ENCODE results near the gene APOA1.

Gene APOA1

GRCh38 chr11:116866804-116867455, 29.5 kb upstream of the APOA1 start:
- no peak for TF ChIP-seq GATA3 (IDR thresholded peaks at IDR 0.05; ENCODE audit: low read depth, low read length)
- no peak for TF ChIP-seq GATA2 (IDR thresholded peaks at IDR 0.05; ENCODE audit: low read depth, low read length)

GRCh38 chr11:116865696-116866095, 28.3 kb upstream of the APOA1 start:
- TF ChIP-seq GATA2 (IDR thresholded peaks at IDR 0.05; ENCODE audit: low read depth, low read length): no peak
- no peak for TF ChIP-seq GATA3 (IDR thresholded peaks at IDR 0.05; ENCODE audit: low read depth, low read length)

GRCh38 chr11:116864531-116864930, 27.1 kb upstream of the APOA1 start:
- no peak for TF ChIP-seq GATA3 (IDR thresholded peaks at IDR 0.05; ENCODE audit: low read depth, low read length)
- no peak for TF ChIP-seq GATA2 (IDR thresholded peaks at IDR 0.05; ENCODE audit: low read depth, low read length)

- no peak for TF ChIP-seq GATA2 (IDR thresholded peaks at IDR 0.05; ENCODE audit: low read depth, low read length)
- no peak for TF ChIP-seq GATA3 (IDR thresholded peaks at IDR 0.05; ENCODE audit: low read depth, low read length)
Measured at GRCh38 chr11:116862951-116863350, 25.5 kb upstream of the APOA1 start.

GRCh38 chr11:116862185-116862584, 24.8 kb upstream of the APOA1 start:
- TF ChIP-seq GATA3 (IDR thresholded peaks at IDR 0.05; ENCODE audit: low read depth, low read length) (no peak), GATA2 (IDR thresholded peaks at IDR 0.05; ENCODE audit: low read depth, low read length) (peak; percentile 67)

- TF ChIP-seq GATA2 (IDR thresholded peaks at IDR 0.05; ENCODE audit: low read depth, low read length): no peak
- no peak for TF ChIP-seq GATA3 (IDR thresholded peaks at IDR 0.05; ENCODE audit: low read depth, low read length)
Measured at GRCh38 chr11:116861539-116861938, 24.1 kb upstream of the APOA1 start.

GRCh38 chr11:116860303-116860702, 22.9 kb upstream of the APOA1 start:
- no peak for TF ChIP-seq GATA3 (IDR thresholded peaks at IDR 0.05; ENCODE audit: low read depth, low read length)
- no peak for TF ChIP-seq GATA2 (IDR thresholded peaks at IDR 0.05; ENCODE audit: low read depth, low read length)

- TF ChIP-seq GATA2 (IDR thresholded peaks at IDR 0.05; ENCODE audit: low read depth, low read length) (no peak), GATA3 (IDR thresholded peaks at IDR 0.05; ENCODE audit: low read depth, low read length) (no peak)
Measured at GRCh38 chr11:116859175-116859574, 21.8 kb upstream of the APOA1 start.

- TF ChIP-seq GATA3 (IDR thresholded peaks at IDR 0.05; ENCODE audit: low read depth, low read length) (peak; percentile 82), GATA2 (IDR thresholded peaks at IDR 0.05; ENCODE audit: low read depth, low read length) (peak; percentile 98)
Measured at GRCh38 chr11:116857936-116858335, 20.5 kb upstream of the APOA1 start.

- TF ChIP-seq GATA3 (IDR thresholded peaks at IDR 0.05; ENCODE audit: low read depth, low read length) (no peak), GATA2 (IDR thresholded peaks at IDR 0.05; ENCODE audit: low read depth, low read length) (no peak)
Measured at GRCh38 chr11:116857316-116857715, 19.9 kb upstream of the APOA1 start.

GRCh38 chr11:116856423-116856822, 19.0 kb upstream of the APOA1 start:
- no peak for TF ChIP-seq GATA3 (IDR thresholded peaks at IDR 0.05; ENCODE audit: low read depth, low read length)
- TF ChIP-seq GATA2 (IDR thresholded peaks at IDR 0.05; ENCODE audit: low read depth, low read length): no peak

- TF ChIP-seq GATA2 (IDR thresholded peaks at IDR 0.05; ENCODE audit: low read depth, low read length) (no peak), GATA3 (IDR thresholded peaks at IDR 0.05; ENCODE audit: low read depth, low read length) (no peak)
Measured at GRCh38 chr11:116855413-116855812, 18.0 kb upstream of the APOA1 start.

- TF ChIP-seq GATA2 (IDR thresholded peaks at IDR 0.05; ENCODE audit: low read depth, low read length) (no peak), GATA3 (IDR thresholded peaks at IDR 0.05; ENCODE audit: low read depth, low read length) (no peak)
Measured at GRCh38 chr11:116853461-116854073, 16.1 kb upstream of the APOA1 start.

GRCh38 chr11:116852261-116853031, 15.0 kb upstream of the APOA1 start:
- TF ChIP-seq GATA3 (IDR thresholded peaks at IDR 0.05; ENCODE audit: low read depth, low read length): no peak
- no peak for TF ChIP-seq GATA2 (IDR thresholded peaks at IDR 0.05; ENCODE audit: low read depth, low read length)

- no peak for TF ChIP-seq GATA3 (IDR thresholded peaks at IDR 0.05; ENCODE audit: low read depth, low read length)
- TF ChIP-seq GATA2 (IDR thresholded peaks at IDR 0.05; ENCODE audit: low read depth, low read length): no peak
Measured at GRCh38 chr11:116851626-116852025, 14.2 kb upstream of the APOA1 start.
